OCI-LY1 (cell line): ENCODE data around the gene MRI1.

Experiments
- H2AFZ ChIP-seq: fragments of 200-600 bp; sonication (generic), shearing (Covaris generic); 2 replicates; pipeline ENCODE4 v1.6.0; 2014; ENCODE audit warnings: antibody characterized with exemption, mild to moderate bottlenecking, low read length
- H3F3A ChIP-seq: fragments of 200-600 bp; sonication (generic), shearing (Covaris generic); 2 replicates; pipeline ENCODE4 v1.6.0; 2014; ENCODE audit warnings: mild to moderate bottlenecking, antibody characterized with exemption, low read length, moderate library complexity; ENCODE audit not compliant: insufficient read depth
- H3K27ac ChIP-seq: fragments of 200-600 bp; sonication (generic); 2 replicates; pipeline ENCODE4 v1.5.1; 2014; ENCODE audit warnings: low read length, mixed run types, mild to moderate bottlenecking, low read depth; ENCODE audit not compliant: poor library complexity, severe bottlenecking
- H3K27me3 ChIP-seq: fragments of 200-600 bp; sonication (generic); 2 replicates; pipeline ENCODE4 v1.6.0; 2014; ENCODE audit warnings: antibody characterized with exemption, mild to moderate bottlenecking, low read length, moderate library complexity; ENCODE audit not compliant: insufficient read depth
- H3K36me3 ChIP-seq: fragments of 200-600 bp; sonication (generic); 2 replicates; pipeline ENCODE4 v1.6.1; 2014; ENCODE audit warnings: mild to moderate bottlenecking, antibody characterized with exemption, low read length, moderate library complexity, mixed read lengths; ENCODE audit not compliant: insufficient read depth
- H3K4me1 ChIP-seq: fragments of 200-600 bp; sonication (generic); 2 replicates; pipeline ENCODE4 v1.5.1; 2014; ENCODE audit warnings: mild to moderate bottlenecking, low read length, moderate library complexity; ENCODE audit not compliant: insufficient read depth, severe bottlenecking
- H3K4me2 ChIP-seq: fragments of 200-600 bp; sonication (generic), shearing (Covaris generic); 2 replicates; pipeline ENCODE4 v1.6.1; 2014; ENCODE audit warnings: low read length
- H3K4me3 ChIP-seq: fragments of 200-600 bp; sonication (generic); 2 replicates; pipeline ENCODE4 v1.5.1; 2014; ENCODE audit warnings: low read length, low read depth, mild to moderate bottlenecking, mixed read lengths; ENCODE audit not compliant: poor library complexity, severe bottlenecking
- H3K79me2 ChIP-seq: fragments of 200-600 bp; shearing (Covaris generic); 2 replicates; pipeline ENCODE4 v1.6.1; 2016; ENCODE audit warnings: mixed run types, low read length, mixed read lengths; ENCODE audit not compliant: insufficient read depth
- H3K9ac ChIP-seq: fragments of 200-600 bp; sonication (generic), shearing (Covaris generic); 2 replicates; pipeline ENCODE4 v1.6.1; 2014; ENCODE audit warnings: mild to moderate bottlenecking, low read length, mixed read lengths
- H3K9me2 ChIP-seq: fragments of 200-600 bp; sonication (generic), shearing (Covaris generic); 2 replicates; pipeline ENCODE4 v1.6.1; 2014; ENCODE audit warnings: low read depth, mild to moderate bottlenecking, low read length, mixed read lengths
- H3K9me3 ChIP-seq: fragments of 200-600 bp; shearing (Covaris generic); 2 replicates; pipeline ENCODE4 v1.6.1; 2014; ENCODE audit warnings: low read length, mixed read lengths
- H4K20me1 ChIP-seq: fragments of 200-600 bp; sonication (generic), shearing (Covaris generic); 2 replicates; pipeline ENCODE4 v1.6.0; 2016; ENCODE audit warnings: mild to moderate bottlenecking, low read length; ENCODE audit not compliant: insufficient read depth
- CTCF ChIP-seq: fragments of 200-600 bp; sonication (generic), shearing (Covaris generic); IDR thresholded peaks from 2 replicates; pipeline ENCODE4 v1.5.1; 2017; ENCODE audit warnings: mild to moderate bottlenecking, antibody characterized with exemption, low read length, moderate library complexity, mixed read lengths
- EZH2 ChIP-seq: fragments of 200-600 bp; sonication (generic), shearing (Covaris generic); IDR thresholded peaks from 2 replicates; pipeline ENCODE4 v1.8.0; 2017; ENCODE audit warnings: borderline replicate concordance, mixed run types, mild to moderate bottlenecking, antibody characterized with exemption, low read length, moderate library complexity, mixed read lengths

The MRI1 gene

GRCh38 chr19:13764821-13765394 lies 586 bp downstream of the MRI1 start:
- no peaks in the 10 kb centered on the region for H3K27me3 ChIP-seq
- peak overlapping the region; percentile 78 for H3K4me3 ChIP-seq
- no peak overlapping the region for H3K27ac ChIP-seq
- H4K20me1 ChIP-seq, result no peaks in the 10 kb centered on the region
- H3K36me3 ChIP-seq, result peaks cover 20% of the 10 kb centered on the region
- no peaks in the 10 kb centered on the region for H3K79me2 ChIP-seq
- no peak overlapping the region for H2AFZ ChIP-seq
- H3K4me1 ChIP-seq, result peaks cover 13% of the 10 kb centered on the region
- no peaks in the 10 kb centered on the region for H3K9me3 ChIP-seq
- H3K9ac ChIP-seq, result peak overlapping the region; percentile 63
- no peaks in the 10 kb centered on the region for H3K9me2 ChIP-seq
- TF ChIP-seq CTCF (no peak), EZH2 (no peak)
- H3K4me2 ChIP-seq, result peak overlapping the region; percentile 67
- H3F3A ChIP-seq, result no peaks in the 10 kb centered on the region

GRCh38 chr19:13765395-13766094 lies 1.2 kb downstream of the MRI1 start:
- Histone ChIP-seq H3K27me3 (no peaks in the 10 kb centered on the region), H2AFZ (no peak overlapping the region), H3K27ac (peak overlapping the region; percentile 11), H3K79me2 (no peaks in the 10 kb centered on the region), H3F3A (no peaks in the 10 kb centered on the region), H3K4me2 (peak overlapping the region; percentile 67), H3K4me1 (peaks cover 13% of the 10 kb centered on the region), H3K9me3 (no peaks in the 10 kb centered on the region), H3K9ac (peak overlapping the region; percentile 63; the same call in 1 of the 2 replicates), H3K9me2 (no peaks in the 10 kb centered on the region), H4K20me1 (no peaks in the 10 kb centered on the region), H3K36me3 (peaks cover 23% of the 10 kb centered on the region), H3K4me3 (peak overlapping the region; percentile 78)
- TF ChIP-seq EZH2 (no peak), CTCF (no peak)

- H3K4me3 ChIP-seq, result no peak overlapping the region
- H3K27ac ChIP-seq, result peak overlapping the region; percentile 11
- no peak overlapping the region for H3K9ac ChIP-seq
- H3K4me2 ChIP-seq, result peak overlapping the region; percentile 67
- no peaks in the 10 kb centered on the region for H3F3A ChIP-seq
- no peaks in the 10 kb centered on the region for H3K9me2 ChIP-seq
- TF ChIP-seq EZH2, result no peak
- H3K27me3 ChIP-seq, result no peaks in the 10 kb centered on the region
- no peaks in the 10 kb centered on the region for H4K20me1 ChIP-seq
- H2AFZ ChIP-seq, result no peak overlapping the region
- H3K4me1 ChIP-seq, result peaks cover 13% of the 10 kb centered on the region
- no peaks in the 10 kb centered on the region for H3K9me3 ChIP-seq
- peaks cover 23% of the 10 kb centered on the region for H3K36me3 ChIP-seq
- H3K79me2 ChIP-seq, result no peaks in the 10 kb centered on the region
Observed at GRCh38 chr19:13766095-13766481, 1.8 kb downstream of the MRI1 start.

- H3F3A ChIP-seq, result no peaks in the 10 kb centered on the region
- no peaks in the 10 kb centered on the region for H3K27me3 ChIP-seq
- no peak overlapping the region for H2AFZ ChIP-seq
- H3K27ac ChIP-seq, result no peak overlapping the region
- peaks cover 20% of the 10 kb centered on the region for H3K36me3 ChIP-seq
- H3K4me2 ChIP-seq, result no peak overlapping the region
- peaks cover 13% of the 10 kb centered on the region for H3K4me1 ChIP-seq
- H3K9ac ChIP-seq, result no peak overlapping the region
- no peaks in the 10 kb centered on the region for H3K9me3 ChIP-seq
- no peak for TF ChIP-seq EZH2
- no peak for TF ChIP-seq CTCF
- no peak overlapping the region for H3K4me3 ChIP-seq
- H3K9me2 ChIP-seq, result no peaks in the 10 kb centered on the region
- no peaks in the 10 kb centered on the region for H3K79me2 ChIP-seq
- no peaks in the 10 kb centered on the region for H4K20me1 ChIP-seq
Observed at GRCh38 chr19:13768510-13768909, 4.2 kb downstream of the MRI1 start.
